ENCODE results near the gene BAHCC1. TPM values are rescaled to one million over a fixed set of nuclear protein-coding genes. Genes with fewer than 3 reads are reported as not detected.
"Not testable (repeated sequence)": the region's sequence is repeated elsewhere in the genome, so short reads cannot be mapped to it uniquely, and the experiment has no call there.

Gene BAHCC1
- total and polyA plus RNA-seq, 9 donors = 6.9 to 17.4 (median 14.7) TPM

GRCh38 chr17:81351329-81352052 lies 43.8 kb upstream of the BAHCC1 start:
- H3K27ac ChIP-seq (ENCODE audit: low read length); DNase-seq; H3K9me3 ChIP-seq (replicated peaks; ENCODE audit: control insufficient read depth, low read depth, low read length); H3K27me3 ChIP-seq (ENCODE audit: control insufficient read depth, insufficient read depth, low read length); H3K4me3 ChIP-seq (ENCODE audit: low read length); H3K36me3 ChIP-seq (ENCODE audit: control insufficient read depth, insufficient read depth, low read length): not testable (repeated sequence)
- H3K4me1 ChIP-seq (ENCODE audit: control insufficient read depth, insufficient read depth, low read length) = peaks cover 46% of the 10 kb centered on the region
- WGBS (ENCODE audit: insufficient coverage) = 71% methylated on average over 13 of the region's 25 CpGs

DNA sequence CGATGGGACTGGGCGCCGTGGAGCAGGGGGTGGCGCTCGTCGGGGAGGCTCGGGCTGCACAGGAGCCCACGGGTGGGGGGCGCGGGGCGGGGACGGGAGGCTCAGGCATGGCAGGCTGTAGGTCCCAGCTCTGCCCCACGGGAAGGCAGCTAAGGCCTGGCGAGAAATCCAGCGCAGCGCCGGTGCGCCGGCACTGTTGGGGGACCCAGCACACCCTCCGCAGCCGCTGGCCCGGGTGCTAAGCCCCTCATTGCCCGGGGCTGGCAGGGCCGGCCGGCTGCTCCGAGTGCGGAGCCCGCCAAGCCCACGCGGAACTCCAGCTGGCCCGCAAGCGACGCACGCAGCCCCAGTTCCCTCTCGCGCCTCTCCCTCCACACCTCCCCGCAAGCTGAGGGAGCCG lies 43.2 kb upstream of the BAHCC1 start:
- peaks cover 41% of the 10 kb centered on the region for H3K4me1 ChIP-seq (ENCODE audit: control insufficient read depth, insufficient read depth, low read length)
- not testable (repeated sequence) for H3K36me3 ChIP-seq (ENCODE audit: control insufficient read depth, insufficient read depth, low read length); H3K27ac ChIP-seq (ENCODE audit: low read length); H3K27me3 ChIP-seq (ENCODE audit: control insufficient read depth, insufficient read depth, low read length); H3K4me3 ChIP-seq (ENCODE audit: low read length); DNase-seq; H3K9me3 ChIP-seq (replicated peaks; ENCODE audit: control insufficient read depth, low read depth, low read length)
- 96% methylated on average over 17 of the region's 38 CpGs for WGBS (ENCODE audit: insufficient coverage)

DNA sequence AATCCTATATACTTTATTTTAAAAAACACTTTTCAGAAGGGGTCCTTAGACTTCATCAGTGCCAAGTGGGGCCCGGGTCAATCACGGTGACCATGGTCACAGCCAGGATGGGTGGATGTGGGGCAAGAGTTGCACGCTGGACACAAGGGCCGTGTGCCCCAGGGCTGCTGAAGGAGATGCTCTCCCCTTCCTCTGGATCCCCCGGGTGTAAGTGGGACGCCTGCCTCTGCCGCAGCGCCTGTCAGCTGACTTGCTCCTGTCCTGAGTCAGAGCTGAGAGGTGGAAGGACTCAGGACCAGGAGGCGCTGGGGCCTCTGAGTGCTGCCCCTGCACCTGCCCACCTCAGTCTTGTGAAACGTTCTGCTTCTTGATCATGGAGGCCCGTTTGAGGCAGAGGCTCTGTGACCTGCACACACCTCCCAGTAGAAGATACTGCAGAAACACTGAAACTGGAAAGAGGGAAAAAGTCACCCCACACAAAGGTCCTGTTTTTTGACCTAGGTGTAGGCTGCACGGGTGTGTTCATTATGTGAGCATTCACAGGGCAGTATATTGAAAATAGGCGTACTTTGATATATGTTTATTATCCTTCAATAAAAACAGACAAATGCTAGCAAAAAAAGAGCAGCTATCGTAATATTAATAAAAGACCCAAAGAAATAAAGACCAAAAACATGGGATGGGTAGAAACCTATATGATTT lies 40.9 kb upstream of the BAHCC1 start:
- no peak overlapping the region for H3K27ac ChIP-seq (ENCODE audit: low read length)
- H3K36me3 ChIP-seq (ENCODE audit: control insufficient read depth, insufficient read depth, low read length) = no peaks in the 10 kb centered on the region
- no peaks in the 10 kb centered on the region for H3K27me3 ChIP-seq (ENCODE audit: control insufficient read depth, insufficient read depth, low read length)
- no peak for DNase-seq
- no peak overlapping the region for H3K4me3 ChIP-seq (ENCODE audit: low read length)
- H3K4me1 ChIP-seq (ENCODE audit: control insufficient read depth, insufficient read depth, low read length) = peaks cover 28% of the 10 kb centered on the region
- H3K9me3 ChIP-seq (replicated peaks; ENCODE audit: control insufficient read depth, low read depth, low read length) = no peaks in the 10 kb centered on the region
- 68% methylated on average over 8 of the region's 14 CpGs for WGBS (ENCODE audit: insufficient coverage)

GRCh38 chr17:81354954-81355347 lies 40.3 kb upstream of the BAHCC1 start:
- Histone ChIP-seq H3K36me3 (ENCODE audit: control insufficient read depth, insufficient read depth, low read length) (no peaks in the 10 kb centered on the region), H3K9me3 (replicated peaks; ENCODE audit: control insufficient read depth, low read depth, low read length) (no peaks in the 10 kb centered on the region), H3K4me3 (ENCODE audit: low read length) (no peak overlapping the region), H3K27me3 (ENCODE audit: control insufficient read depth, insufficient read depth, low read length) (no peaks in the 10 kb centered on the region), H3K4me1 (ENCODE audit: control insufficient read depth, insufficient read depth, low read length) (peaks cover 22% of the 10 kb centered on the region), H3K27ac (ENCODE audit: low read length) (no peak overlapping the region)
- WGBS (ENCODE audit: insufficient coverage) = 96% methylated on average over 3 of the region's 9 CpGs
- DNase-seq = no peak

DNA sequence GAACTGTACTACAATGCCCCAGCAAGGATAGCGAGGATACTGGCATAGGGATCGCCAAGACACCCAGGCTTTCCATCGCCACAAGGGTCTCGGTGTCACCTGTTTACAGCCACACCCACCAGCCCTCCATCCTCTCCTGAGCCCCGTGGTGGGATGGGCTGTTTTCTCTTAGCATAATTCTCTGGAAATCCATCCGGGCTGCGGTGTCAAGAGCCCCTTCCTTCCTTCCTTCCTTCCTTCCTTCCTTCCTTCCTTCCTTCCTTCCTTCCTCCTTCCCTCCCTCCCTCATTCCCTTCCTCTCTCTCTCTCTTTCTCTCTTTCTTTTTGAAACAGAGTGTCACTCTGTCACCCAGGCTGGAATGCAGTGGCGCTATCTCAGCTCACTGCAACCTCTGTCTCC lies 36.0 kb upstream of the BAHCC1 start:
- Histone ChIP-seq H3K27ac (ENCODE audit: low read length) (no peak overlapping the region), H3K9me3 (replicated peaks; ENCODE audit: control insufficient read depth, low read depth, low read length) (no peaks in the 10 kb centered on the region), H3K4me1 (ENCODE audit: control insufficient read depth, insufficient read depth, low read length) (peaks cover 8% of the 10 kb centered on the region), H3K4me3 (ENCODE audit: low read length) (no peak overlapping the region), H3K27me3 (ENCODE audit: control insufficient read depth, insufficient read depth, low read length) (peaks cover 5% of the 10 kb centered on the region), H3K36me3 (ENCODE audit: control insufficient read depth, insufficient read depth, low read length) (no peaks in the 10 kb centered on the region)
- DNase-seq = no peak
- WGBS (ENCODE audit: insufficient coverage) = 85% methylated on average over 5 of the region's 8 CpGs

DNA sequence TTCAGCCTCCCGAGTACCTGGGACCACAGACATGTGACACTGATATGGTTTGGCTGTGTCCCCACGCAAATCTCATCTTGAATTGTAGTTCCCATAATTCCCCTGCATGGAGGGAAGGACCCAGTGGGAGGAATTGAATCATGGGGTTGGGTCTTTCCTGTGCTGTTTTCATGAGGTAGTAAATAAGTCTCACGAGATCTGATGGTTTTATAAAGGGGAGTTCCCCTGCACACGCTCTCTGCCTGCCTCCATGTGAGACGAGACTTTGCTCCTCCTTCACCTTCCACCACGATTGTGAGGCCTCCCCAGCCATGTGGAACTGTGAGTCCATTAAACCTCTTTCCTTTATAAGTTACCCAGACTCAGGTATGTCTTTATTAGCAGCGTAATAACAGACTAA lies 33.3 kb upstream of the BAHCC1 start:
- H3K4me3 ChIP-seq (ENCODE audit: low read length); H3K27ac ChIP-seq (ENCODE audit: low read length); DNase-seq; H3K36me3 ChIP-seq (ENCODE audit: control insufficient read depth, insufficient read depth, low read length); H3K9me3 ChIP-seq (replicated peaks; ENCODE audit: control insufficient read depth, low read depth, low read length): not testable (repeated sequence)
- WGBS (ENCODE audit: insufficient coverage) = 100% methylated on average over 1 of the region's 7 CpGs
- H3K27me3 ChIP-seq (ENCODE audit: control insufficient read depth, insufficient read depth, low read length) = peaks cover 21% of the 10 kb centered on the region
- peaks cover 24% of the 10 kb centered on the region for H3K4me1 ChIP-seq (ENCODE audit: control insufficient read depth, insufficient read depth, low read length)

DNA sequence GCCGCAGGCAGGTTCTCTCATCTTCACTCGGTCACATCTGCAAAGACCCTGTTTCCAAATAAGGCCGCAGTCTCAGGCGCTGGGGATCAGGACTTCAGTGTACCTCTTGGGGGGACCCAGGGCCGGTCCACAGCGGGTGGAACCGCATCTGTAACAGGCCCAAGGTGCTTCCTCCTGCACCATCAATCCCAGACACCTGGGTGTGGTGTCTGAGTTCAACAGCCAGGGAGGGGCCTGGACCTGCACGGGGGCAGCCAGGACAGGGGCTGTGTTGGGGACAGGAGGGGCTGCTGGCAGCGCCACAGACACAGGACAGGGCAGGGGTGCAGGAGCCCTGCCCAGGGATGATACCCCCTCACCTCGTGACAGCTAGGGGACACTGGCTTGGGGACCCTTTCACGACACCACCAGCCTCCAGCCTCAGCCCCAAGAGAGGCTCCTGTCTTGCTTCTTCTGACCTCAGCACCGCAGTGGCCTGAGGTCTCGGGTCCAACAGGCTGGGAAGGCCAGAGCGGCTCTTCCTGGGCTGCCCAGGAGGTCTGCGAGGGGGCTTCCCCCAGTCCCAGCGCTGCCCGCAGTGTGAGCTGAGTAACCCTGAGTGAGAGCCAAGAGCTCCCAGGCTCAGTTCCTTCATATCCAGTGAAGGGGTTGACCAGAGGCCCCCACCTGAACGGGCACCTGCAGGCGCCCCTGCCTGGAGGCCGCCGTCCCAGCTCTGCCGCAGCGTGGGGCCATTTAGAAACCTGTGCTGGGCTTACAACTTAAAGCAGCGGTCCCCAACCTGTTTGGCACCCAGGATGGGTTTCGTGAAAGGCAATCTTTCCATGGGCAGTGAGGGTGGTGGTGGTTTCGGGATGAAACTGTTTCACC lies 30.7 kb upstream of the BAHCC1 start:
- H3K9me3 ChIP-seq (replicated peaks; ENCODE audit: control insufficient read depth, low read depth, low read length) = no peaks in the 10 kb centered on the region
- no peaks in the 10 kb centered on the region for H3K36me3 ChIP-seq (ENCODE audit: control insufficient read depth, insufficient read depth, low read length)
- WGBS (ENCODE audit: insufficient coverage) = 65% methylated on average over 23 of the region's 26 CpGs
- peaks cover 15% of the 10 kb centered on the region for H3K4me1 ChIP-seq (ENCODE audit: control insufficient read depth, insufficient read depth, low read length)
- no peak overlapping the region for H3K27ac ChIP-seq (ENCODE audit: low read length)
- peaks cover 21% of the 10 kb centered on the region for H3K27me3 ChIP-seq (ENCODE audit: control insufficient read depth, insufficient read depth, low read length)
- no peak for DNase-seq
- no peak overlapping the region for H3K4me3 ChIP-seq (ENCODE audit: low read length)

- no peaks in the 10 kb centered on the region for H3K36me3 ChIP-seq (ENCODE audit: control insufficient read depth, insufficient read depth, low read length)
- peaks cover 21% of the 10 kb centered on the region for H3K27me3 ChIP-seq (ENCODE audit: control insufficient read depth, insufficient read depth, low read length)
- DNase-seq = peak; percentile 69
- 14% methylated on average over 22 of the region's 22 CpGs for WGBS (ENCODE audit: insufficient coverage)
- H3K27ac ChIP-seq (ENCODE audit: low read length) = no peak overlapping the region
- peaks cover 15% of the 10 kb centered on the region for H3K4me1 ChIP-seq (ENCODE audit: control insufficient read depth, insufficient read depth, low read length)
- no peaks in the 10 kb centered on the region for H3K9me3 ChIP-seq (replicated peaks; ENCODE audit: control insufficient read depth, low read depth, low read length)
- H3K4me3 ChIP-seq (ENCODE audit: low read length) = peak overlapping the region; percentile 11
Observed at GRCh38 chr17:81365148-81365600, 30.1 kb upstream of the BAHCC1 start.

- WGBS (ENCODE audit: insufficient coverage) = 66% methylated on average over 24 of the region's 30 CpGs
- H3K36me3 ChIP-seq (ENCODE audit: control insufficient read depth, insufficient read depth, low read length) = no peaks in the 10 kb centered on the region
- no peak overlapping the region for H3K4me3 ChIP-seq (ENCODE audit: low read length)
- H3K4me1 ChIP-seq (ENCODE audit: control insufficient read depth, insufficient read depth, low read length) = peaks cover 15% of the 10 kb centered on the region
- no peaks in the 10 kb centered on the region for H3K9me3 ChIP-seq (replicated peaks; ENCODE audit: control insufficient read depth, low read depth, low read length)
- no peak overlapping the region for H3K27ac ChIP-seq (ENCODE audit: low read length)
- peaks cover 21% of the 10 kb centered on the region for H3K27me3 ChIP-seq (ENCODE audit: control insufficient read depth, insufficient read depth, low read length)
- no peak for DNase-seq
Observed at GRCh38 chr17:81365601-81366585, 29.4 kb upstream of the BAHCC1 start.

All from muscle of leg (tissue), 11 donors.